Activated effector memory CD4-positive, alpha-beta T cell treated with anti-CD3 and anti-CD28 coated beads, Interleukin-2, amount 50 U/mL, for 16 hours (primary cell): Measurements from ENCODE around the gene CCNY.

ENCODE experiments used
- DNase-seq: peaks from one replicate; pipeline ENCODE4 v3.0.0-alpha.2; 2020

Gene CCNY

DNA sequence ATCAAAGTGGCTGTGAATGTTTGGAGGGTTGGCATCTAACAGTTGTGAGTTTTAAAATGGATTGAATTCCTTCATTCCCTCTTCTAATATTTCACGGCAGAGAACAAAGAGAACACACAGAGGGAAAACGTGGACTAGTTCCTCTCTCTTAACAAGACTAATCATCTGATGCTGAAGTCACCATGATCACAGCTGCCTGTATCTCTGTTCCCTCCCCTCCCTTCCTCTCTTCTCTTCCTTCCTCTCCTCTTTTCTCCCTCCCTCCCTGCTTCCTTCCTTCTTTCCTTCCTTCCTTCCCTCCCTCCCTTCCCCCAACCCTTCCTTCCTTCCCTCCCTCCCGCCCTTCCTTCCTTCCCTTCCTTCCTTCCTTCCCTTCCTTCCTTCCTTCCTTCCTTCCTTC lies 258.8 kb downstream of the CCNY start:
- DNase-seq = no peak

DNA sequence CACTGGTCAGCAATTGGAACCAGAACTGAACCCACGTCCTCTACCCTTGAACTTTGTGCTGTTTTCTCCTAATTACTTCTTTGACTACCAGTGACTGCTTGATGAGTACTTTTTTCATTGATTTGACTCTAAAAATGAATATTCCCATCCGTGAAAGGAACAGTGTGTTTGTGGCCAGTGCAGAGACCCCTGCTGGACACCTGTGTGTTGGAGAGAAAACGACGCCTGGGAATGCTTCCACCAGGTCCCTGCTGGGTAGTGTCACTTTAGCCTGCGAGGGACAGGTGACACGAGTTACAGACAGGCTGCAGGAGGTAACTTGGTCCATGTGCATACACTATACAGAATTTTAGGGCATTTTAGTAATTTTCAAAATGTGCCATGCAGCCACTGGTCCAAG lies 262.1 kb downstream of the CCNY start:
- DNase-seq = no peak

- DNase-seq = no peak
Measured at GRCh38 chr10:35600193-35600592, 263.9 kb downstream of the CCNY start.

DNA sequence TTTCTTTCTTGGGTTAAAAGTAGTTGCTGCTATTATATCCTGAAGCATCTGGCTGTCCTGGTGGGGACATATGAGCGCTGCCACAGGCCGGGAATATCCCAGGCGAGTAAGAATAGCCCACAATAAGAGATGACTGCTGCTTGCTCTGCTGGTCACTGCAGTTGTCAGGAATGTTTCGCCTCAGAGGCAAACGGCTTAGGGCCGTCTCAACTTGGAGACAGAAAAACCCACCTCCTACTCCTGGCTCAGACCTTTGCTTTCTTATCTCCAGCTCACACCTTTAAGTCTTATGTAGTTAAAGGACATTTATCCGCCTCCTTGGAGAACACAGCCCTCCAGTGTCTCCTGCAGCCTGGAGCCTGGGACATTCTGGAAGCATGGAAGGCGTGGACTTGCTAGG lies 268.9 kb downstream of the CCNY start, which contains the start of gene GJD4:
Gene GJD4 (plus strand): TSS at position 151 of the 400 bp plus-strand sequence. CDS start 227 bp downstream, at position 378.
- no peak for DNase-seq

DNA sequence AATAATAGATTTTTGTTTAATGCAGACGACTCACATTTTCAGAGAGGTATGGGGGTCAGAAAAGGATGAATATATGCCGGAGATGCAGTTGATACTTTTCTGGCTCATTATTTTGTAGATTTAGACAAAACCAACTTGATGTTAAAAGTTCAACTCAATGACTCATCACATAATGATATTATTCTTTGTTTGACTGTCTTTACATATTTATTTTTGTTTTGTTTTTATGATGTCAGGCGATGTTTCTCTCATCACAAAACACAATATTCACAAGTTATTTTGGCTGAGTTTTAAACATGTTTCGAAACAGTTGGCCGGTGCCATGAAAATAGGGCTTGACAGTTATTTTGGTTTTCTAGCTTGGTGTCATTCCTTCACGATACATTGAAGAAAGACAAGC lies 270.1 kb downstream of the CCNY start:
- no peak for DNase-seq

DNA sequence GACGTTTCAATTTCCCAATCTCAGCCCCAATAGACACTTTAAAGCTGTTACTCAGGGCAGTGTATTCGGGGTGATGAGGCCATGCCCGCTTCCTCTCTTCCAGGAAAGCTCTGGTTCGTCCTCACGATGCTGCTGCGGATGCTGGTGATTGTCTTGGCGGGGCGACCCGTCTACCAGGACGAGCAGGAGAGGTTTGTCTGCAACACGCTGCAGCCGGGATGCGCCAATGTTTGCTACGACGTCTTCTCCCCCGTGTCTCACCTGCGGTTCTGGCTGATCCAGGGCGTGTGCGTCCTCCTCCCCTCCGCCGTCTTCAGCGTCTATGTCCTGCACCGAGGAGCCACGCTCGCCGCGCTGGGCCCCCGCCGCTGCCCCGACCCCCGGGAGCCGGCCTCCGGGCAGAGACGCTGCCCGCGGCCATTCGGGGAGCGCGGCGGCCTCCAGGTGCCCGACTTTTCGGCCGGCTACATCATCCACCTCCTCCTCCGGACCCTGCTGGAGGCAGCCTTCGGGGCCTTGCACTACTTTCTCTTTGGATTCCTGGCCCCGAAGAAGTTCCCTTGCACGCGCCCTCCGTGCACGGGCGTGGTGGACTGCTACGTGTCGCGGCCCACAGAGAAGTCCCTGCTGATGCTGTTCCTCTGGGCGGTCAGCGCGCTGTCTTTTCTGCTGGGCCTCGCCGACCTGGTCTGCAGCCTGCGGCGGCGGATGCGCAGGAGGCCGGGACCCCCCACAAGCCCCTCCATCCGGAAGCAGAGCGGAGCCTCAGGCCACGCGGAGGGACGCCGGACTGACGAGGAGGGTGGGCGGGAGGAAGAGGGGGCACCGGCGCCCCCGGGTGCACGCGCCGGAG lies 271.4 kb downstream of the CCNY start:
- DNase-seq = no peak

GRCh38 chr10:35608328-35608672 lies 272.0 kb downstream of the CCNY start:
- DNase-seq = no peak

GRCh38 chr10:35611750-35612149 lies 275.4 kb downstream of the CCNY start:
- no peak for DNase-seq

GRCh38 chr10:35612385-35613106 lies 276.2 kb downstream of the CCNY start:
- no peak for DNase-seq

DNA sequence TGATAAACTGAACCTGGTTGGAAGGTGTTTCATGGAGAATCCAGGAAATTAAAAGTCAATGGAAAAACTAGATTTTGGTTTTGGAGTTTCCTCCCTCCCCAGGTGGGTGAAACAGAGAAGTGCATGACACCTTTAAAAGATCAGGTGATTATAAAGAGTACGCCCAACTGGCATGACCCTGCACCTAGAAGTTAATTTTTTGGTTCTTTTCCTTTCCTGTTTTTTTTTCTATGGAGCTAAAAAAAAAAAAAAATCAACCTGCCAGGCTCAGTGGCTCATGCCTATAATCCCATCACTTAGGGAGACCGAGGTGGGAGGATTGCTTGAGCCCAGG lies 276.8 kb downstream of the CCNY start:
- DNase-seq = no peak

DNA sequence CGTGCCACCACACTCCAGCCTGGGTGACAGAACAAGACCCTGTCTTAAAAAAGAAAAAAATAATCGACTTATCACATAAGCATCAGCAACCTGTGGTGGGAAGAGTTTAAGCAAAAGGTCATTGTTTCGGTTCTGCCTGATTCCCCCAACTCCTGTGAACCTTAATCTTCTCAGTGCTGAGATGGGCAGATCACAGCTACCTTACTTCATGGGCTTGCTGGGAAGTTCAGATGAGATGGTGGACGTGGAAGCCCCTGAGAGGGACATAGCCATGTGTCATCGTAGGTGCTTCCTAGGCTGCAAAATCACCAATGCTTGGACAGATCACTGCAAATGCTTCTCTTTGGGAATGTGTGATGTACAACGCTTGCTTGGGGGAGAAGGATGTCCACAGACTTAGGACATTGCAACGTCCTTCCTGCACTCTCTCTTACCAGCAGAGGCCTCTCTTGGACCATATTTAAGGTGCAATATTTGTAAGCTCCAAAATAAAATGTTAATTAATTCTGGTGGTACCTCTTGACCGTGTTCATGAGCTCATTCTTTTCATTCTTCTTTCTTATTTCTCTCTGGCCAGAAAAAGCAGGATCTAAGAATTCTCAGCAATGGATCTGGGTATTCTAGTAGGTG lies 277.4 kb downstream of the CCNY start:
- DNase-seq = no peak

- DNase-seq = no peak
Measured at GRCh38 chr10:35614312-35614711, 278.0 kb downstream of the CCNY start.
